Glutamatergic neuron (in vitro differentiated cells): ENCODE data around the gene SUGCT. TPM values are rescaled to one million over a fixed set of nuclear protein-coding genes. Genes with fewer than 3 reads are reported as not detected.

Experiments used
- DNase-seq: peaks from one replicate; pipeline ENCODE4 v3.0.0; 2022
- H3K27ac Mint-ChIP-seq: one replicate; pipeline ENCODE4 v1.8.0; 2020; ENCODE audit warnings: mild to moderate bottlenecking, mixed read lengths, inconsistent platforms; ENCODE audit not compliant: unreplicated experiment
- H3K27me3 Mint-ChIP-seq: one replicate; pipeline ENCODE4 v1.8.0; 2020; ENCODE audit warnings: mild to moderate bottlenecking, moderate library complexity, mixed read lengths, inconsistent platforms; ENCODE audit not compliant: unreplicated experiment
- H3K36me3 Mint-ChIP-seq: one replicate; pipeline ENCODE4 v1.8.0; 2020; ENCODE audit warnings: mild to moderate bottlenecking, mixed read lengths, inconsistent platforms; ENCODE audit not compliant: unreplicated experiment
- H3K4me1 Mint-ChIP-seq: one replicate; pipeline ENCODE4 v1.8.0; 2020; ENCODE audit warnings: mild to moderate bottlenecking, low read depth, mixed read lengths, inconsistent platforms; ENCODE audit not compliant: unreplicated experiment
- H3K4me3 Mint-ChIP-seq: one replicate; pipeline ENCODE4 v1.8.0; 2020; ENCODE audit warnings: mild to moderate bottlenecking, mixed read lengths, inconsistent platforms; ENCODE audit not compliant: unreplicated experiment
- H3K9me3 Mint-ChIP-seq: one replicate; pipeline ENCODE4 v1.8.0; 2020; ENCODE audit warnings: mild to moderate bottlenecking, moderate library complexity, mixed read lengths, inconsistent platforms; ENCODE audit not compliant: unreplicated experiment
- CTCF ChIP-seq: fragments of 200-600 bp; sonication (generic); IDR thresholded peaks from one replicate; pipeline ENCODE4 v1.5.0; 2021; ENCODE audit not compliant: partially characterized antibody, unreplicated experiment
- total RNA-seq: library from RNA; stranded (reverse); fragmentation: NEBNext Ultra II Directional; extraction: Animal tissue kit (Norgen Biotek cat#: 25700); gene quantifications from one replicate; pipeline ENCODE4 v1.2.1, GENCODE V29; 2021; ENCODE audit not compliant: unreplicated experiment

Gene SUGCT
- total RNA-seq, 1 donor from 2014 or later, result 1.2 TPM

GRCh38 chr7:40851001-40851400 lies 716.2 kb downstream of the SUGCT start:
- Mint-ChIP-seq H3K27ac (no peak overlapping the region), H3K9me3 (no peaks in the 10 kb centered on the region), H3K27me3 (no peaks in the 10 kb centered on the region), H3K4me3 (no peak overlapping the region), H3K36me3 (no peaks in the 10 kb centered on the region), H3K4me1 (no peaks in the 10 kb centered on the region)
- no peak for TF ChIP-seq CTCF
- DNase-seq, result no peak

GRCh38 chr7:40859076-40859475 lies 724.3 kb downstream of the SUGCT start:
- no peak for DNase-seq
- H3K4me3 Mint-ChIP-seq, result no peak overlapping the region
- H3K27ac Mint-ChIP-seq, result no peak overlapping the region
- no peaks in the 10 kb centered on the region for H3K9me3 Mint-ChIP-seq
- TF ChIP-seq CTCF, result no peak
- no peaks in the 10 kb centered on the region for H3K27me3 Mint-ChIP-seq
- no peaks in the 10 kb centered on the region for H3K4me1 Mint-ChIP-seq
- no peaks in the 10 kb centered on the region for H3K36me3 Mint-ChIP-seq

- Mint-ChIP-seq H3K4me1 (no peaks in the 10 kb centered on the region), H3K9me3 (no peaks in the 10 kb centered on the region), H3K27ac (no peak overlapping the region), H3K36me3 (no peaks in the 10 kb centered on the region), H3K27me3 (no peaks in the 10 kb centered on the region), H3K4me3 (no peak overlapping the region)
- TF ChIP-seq CTCF, result no peak
- DNase-seq, result no peak
These were observed 725.2 kb downstream of the SUGCT start for GRCh38 chr7:40859965-40860543.

- DNase-seq, result no peak
- Mint-ChIP-seq H3K4me3 (no peak overlapping the region), H3K4me1 (no peaks in the 10 kb centered on the region), H3K36me3 (no peaks in the 10 kb centered on the region), H3K27ac (no peak overlapping the region), H3K9me3 (no peaks in the 10 kb centered on the region), H3K27me3 (no peaks in the 10 kb centered on the region)
- TF ChIP-seq CTCF, result no peak
These were observed 730.8 kb downstream of the SUGCT start for GRCh38 chr7:40865441-40866233.

- Mint-ChIP-seq H3K9me3 (no peaks in the 10 kb centered on the region), H3K4me3 (no peak overlapping the region), H3K4me1 (no peaks in the 10 kb centered on the region), H3K27me3 (no peaks in the 10 kb centered on the region), H3K36me3 (no peaks in the 10 kb centered on the region), H3K27ac (no peak overlapping the region)
- TF ChIP-seq CTCF, result no peak
- no peak for DNase-seq
These were observed 731.8 kb downstream of the SUGCT start for GRCh38 chr7:40866601-40867000.
